NCI-H2029 (cell line): Measurements from ENCODE around the gene SNHG17.
"Not testable (repeated sequence)": the region's sequence is repeated elsewhere in the genome, so short reads cannot be mapped to it uniquely, and the experiment has no call there.

Experiments
- DNase-seq: peaks from one replicate; lab custom pipeline; 2025; lab: John Stamatoyannopoulos, UW

Gene SNHG17

DNA sequence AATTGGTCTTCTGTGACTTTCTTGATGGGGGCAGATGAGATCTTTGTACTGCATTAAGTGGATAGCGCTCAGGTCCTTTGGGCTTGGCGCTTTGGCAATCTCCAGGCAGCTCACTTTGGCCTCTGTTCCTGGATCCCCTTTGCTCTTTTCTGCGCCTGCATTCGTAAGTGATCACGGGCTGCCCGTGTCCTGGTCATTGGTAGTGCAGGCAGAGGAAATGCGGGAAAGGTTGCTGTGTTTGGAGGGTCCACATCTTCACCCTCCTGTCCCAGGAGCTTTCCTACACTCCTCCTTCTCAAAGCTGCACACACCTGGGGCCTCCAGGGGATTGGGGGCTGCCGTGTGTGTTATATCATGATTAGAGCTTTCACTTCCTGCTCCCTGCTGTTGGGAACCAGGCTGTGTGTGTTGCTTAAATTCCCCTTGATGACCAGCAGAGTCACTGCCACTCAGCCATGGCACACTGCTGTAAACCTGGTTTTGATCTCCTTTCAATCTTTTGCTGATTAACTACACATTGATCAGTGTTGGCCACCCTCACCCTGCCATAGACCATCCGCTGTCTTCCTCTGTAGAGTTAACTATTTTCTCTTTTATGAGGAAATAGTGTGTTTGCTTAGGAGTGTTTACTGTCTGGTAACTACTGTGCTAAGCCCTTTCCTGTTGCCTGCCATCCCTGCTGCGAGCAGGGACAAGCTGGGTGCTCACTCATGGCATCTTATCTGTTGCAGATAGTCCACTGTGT lies 13.0 kb upstream of the SNHG17 start:
- no peak for DNase-seq

GRCh38 chr20:38447251-38447661 lies 12.1 kb upstream of the SNHG17 start:
- no peak for DNase-seq

DNA sequence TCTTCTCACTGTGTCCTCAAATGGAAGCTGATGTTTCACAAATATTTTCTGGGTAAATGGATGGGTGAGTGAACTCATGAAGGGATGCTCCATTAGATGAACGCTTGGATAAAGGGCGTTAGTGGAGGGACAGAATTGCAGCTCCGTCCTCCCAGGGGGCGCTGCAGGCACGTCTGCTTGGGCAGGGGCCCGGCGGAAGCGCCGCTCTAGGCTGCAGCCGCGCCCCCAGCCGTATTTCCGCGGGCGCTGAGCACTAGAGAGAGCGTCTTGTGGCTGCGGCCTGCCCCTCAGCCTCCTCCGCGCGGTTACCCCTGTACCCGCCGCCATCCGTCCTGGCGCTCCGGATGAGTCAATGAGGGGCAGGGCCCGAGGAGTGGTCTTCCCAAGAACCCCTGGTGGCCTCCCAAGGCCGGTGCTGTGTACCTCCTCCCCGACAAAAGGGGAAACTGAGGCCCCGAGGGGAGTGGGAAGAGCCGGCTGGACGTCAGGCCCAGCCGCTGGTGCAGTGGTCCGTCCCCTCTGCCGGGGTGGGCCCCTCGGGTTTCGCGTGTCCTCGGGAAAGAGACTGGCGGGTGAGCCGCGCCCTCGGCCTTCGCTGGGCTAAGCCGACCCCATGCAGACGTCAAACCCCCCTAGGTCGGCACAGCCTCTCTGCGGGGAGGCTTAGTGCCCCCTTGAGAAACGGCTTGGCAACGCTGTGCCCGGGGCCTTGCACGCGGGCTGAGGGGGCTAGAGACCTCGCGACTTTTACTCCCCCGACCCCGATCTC lies 11.5 kb upstream of the SNHG17 start:
- peak; percentile 86 for DNase-seq

- DNase-seq: no peak
Observed at GRCh38 chr20:38445901-38446425, 10.8 kb upstream of the SNHG17 start.

GRCh38 chr20:38445381-38445796 lies 10.3 kb upstream of the SNHG17 start:
- no peak for DNase-seq

DNA sequence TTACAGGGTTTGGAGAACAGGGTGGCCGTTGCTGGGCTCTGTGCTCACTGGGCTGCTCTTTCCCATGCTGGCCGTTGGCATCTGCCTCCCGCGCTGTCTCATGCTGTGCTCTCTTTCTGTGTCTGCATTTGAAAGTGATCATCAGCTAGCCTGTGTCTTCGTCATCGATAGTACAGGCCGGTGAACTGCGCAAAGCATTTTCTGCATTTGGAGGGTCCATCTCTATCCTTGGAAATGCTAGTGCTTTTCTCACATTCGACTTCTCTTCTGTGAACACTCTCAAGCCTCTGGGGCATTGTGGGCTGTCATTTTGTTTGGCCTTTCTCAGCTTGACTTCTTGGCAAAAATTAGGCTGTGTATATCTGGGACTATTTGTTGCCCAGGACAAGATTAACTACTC lies 6.8 kb upstream of the SNHG17 start:
- no peak for DNase-seq

- not testable (repeated sequence) for DNase-seq
Observed at GRCh38 chr20:38441110-38441509, 6.0 kb upstream of the SNHG17 start.

DNA sequence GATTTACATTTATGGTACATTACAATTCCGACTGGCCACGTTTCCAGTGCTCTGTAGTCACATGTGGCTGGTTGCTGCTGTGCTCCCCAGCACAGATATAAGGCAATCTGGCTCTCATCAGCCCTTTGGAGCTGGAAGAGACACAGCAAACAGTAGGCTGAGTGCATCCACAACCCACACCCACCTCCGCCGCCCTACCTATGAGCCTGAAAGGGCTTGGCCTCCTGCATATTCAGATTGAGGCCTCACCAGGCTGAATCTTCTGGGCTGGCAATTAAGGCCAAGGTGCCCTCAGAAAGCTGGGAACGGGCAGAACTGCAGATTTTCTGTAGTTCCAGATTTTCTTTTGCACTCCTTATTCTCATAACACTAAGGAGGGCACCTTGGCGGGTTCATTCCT lies 2.7 kb upstream of the SNHG17 start:
- DNase-seq: no peak

GRCh38 chr20:38435555-38435939 lies 419 bp upstream of the SNHG17 start:
- no peak for DNase-seq

DNA sequence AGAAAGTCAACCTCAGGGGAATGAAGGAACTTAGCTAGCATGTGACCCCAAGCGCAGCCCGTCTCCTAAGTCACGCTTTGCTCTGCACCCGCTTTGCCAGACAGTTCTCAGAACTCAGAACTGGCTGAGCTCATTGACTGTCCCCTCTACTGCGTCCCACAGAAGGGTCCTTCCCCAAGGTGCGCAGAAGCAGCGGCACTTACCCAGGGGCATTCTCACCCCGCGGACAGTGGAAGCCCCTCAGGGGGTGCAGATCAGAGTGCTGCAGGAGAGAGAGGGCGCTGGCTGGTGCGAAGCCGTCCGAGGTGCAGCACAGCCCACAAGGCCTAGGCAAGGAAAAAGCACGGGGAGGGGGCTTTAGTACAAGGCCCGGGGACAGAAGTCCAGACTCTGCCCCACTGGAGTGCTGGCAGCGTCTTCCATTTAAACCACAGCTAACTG lies 807 bp downstream of the SNHG17 start:
- no peak for DNase-seq

GRCh38 chr20:38433304-38433972 lies 1.7 kb downstream of the SNHG17 start:
- DNase-seq: no peak

DNA sequence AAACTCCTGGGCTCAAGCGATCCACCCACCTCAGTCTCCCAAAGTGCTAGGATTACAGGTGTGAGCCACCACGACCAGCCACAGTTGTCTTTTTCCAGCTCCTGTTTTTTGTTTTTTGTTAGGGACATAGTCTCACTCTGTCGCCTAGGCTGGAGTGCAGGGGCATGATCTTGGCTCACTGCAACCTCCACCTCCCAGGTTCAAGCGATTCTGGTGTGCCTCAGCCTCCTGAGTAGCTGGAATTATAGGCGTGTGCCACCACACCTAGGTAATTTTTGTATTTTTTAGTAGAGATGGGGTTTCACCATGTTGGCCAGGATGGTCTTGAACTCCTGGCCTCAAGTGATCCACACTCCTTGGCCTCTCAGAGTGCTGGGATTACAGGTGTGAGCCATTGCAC lies 2.3 kb downstream of the SNHG17 start:
- DNase-seq: not testable (repeated sequence)

DNA sequence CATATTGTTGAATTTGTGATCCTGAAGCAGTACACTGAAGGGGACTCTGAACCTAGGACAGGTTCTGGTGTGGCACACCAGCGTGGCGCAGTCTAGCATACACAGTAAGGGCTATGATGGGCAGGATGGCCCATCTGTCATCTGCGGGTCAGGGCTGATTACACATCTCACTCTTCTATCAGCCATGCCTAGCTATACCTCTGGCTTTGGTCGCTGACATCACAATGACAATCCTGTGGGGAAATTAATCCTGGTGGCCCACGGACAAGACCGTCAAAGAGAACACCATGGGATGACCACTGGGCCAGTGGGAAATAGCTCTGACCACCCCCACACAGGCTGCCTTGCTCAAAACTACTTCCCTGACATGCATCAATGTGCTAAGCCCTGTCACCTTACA lies 2.8 kb downstream of the SNHG17 start:
- DNase-seq: no peak

DNA sequence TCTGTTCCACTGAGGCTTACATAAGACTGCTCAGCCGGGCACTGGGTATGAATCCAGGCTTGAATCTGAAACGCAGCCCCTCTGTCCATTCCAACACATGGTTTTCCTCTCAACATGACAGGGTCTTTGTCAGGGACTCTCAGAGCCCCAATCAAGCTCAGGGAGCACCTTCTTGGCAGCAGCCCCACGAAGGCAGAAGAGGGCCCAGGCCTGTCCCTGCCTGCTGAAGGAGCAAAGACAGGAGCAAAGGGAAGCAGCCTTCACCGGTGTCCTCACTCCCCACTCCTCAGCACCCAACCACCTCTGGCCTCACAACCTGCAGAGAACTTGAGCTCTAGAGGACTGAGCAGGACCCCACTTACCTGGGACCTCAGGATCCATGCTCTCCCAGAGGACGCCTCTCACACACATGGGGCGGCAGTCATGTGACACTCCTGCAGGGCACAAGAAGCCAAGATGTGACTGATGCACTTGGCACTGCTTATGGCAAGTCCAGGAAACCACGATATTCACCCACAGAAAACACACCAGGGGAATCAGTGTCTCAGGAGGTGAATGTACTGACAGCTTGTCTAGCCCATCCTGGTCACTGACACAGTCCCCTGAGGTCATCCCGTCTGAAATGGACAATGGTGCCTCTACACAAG lies 4.3 kb downstream of the SNHG17 start:
- no peak for DNase-seq

- DNase-seq: no peak
Observed at GRCh38 chr20:38429301-38429700, 5.8 kb downstream of the SNHG17 start.

- DNase-seq: no peak
Observed at GRCh38 chr20:38428800-38429199, 6.3 kb downstream of the SNHG17 start.

- DNase-seq: no peak
Observed at GRCh38 chr20:38427655-38428023, 7.5 kb downstream of the SNHG17 start.

DNA sequence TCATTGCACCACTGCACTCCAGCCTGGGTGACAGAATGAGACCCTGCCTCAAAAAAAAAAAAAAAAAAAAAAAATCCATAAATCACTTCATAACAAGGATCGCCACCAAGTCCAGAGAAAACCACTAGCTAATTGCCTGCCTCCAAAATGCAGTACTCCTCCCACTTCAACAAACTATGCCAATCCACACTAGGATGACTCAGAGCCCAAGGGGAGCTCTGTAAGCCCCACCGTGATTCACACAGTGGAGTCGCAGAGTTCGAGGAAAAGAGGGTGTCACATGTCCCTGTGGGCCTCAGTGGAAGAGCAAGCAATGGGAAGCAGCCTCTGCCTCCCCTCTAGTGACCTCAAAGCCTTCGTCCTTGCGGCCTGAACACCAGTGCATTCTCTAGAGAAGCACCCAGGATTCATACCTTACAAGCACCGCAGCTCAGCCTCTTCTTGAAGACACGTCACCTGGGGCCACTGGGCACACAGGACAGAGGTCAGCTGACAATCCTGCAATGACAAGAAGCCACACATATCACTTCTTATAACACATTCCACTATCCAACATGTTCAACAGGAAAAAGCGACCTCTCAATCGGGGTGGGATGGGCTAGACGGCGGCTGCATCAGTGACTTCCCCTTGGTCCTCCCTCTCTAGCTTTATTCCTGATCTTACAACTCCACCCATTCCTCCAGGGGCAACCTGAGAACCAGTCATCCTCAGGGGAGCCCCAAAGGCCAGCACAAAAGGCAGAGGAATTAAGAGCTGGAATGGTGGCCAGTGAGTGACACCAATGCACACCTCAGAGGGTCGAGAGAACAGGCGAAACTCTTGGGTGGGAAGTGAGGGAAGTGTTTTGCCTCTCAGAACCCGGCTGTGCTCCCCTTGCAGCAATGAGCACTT lies 8.9 kb downstream of the SNHG17 start:
- DNase-seq: no peak

- no peak for DNase-seq
Observed at GRCh38 chr20:38424401-38424800, 10.7 kb downstream of the SNHG17 start.

- no peak for DNase-seq
Observed at GRCh38 chr20:38423541-38423940, 11.6 kb downstream of the SNHG17 start.

- DNase-seq: no peak
Observed at GRCh38 chr20:38421915-38422314, 13.2 kb downstream of the SNHG17 start.
